ENCODE measurements around the gene VPS26C.

The VPS26C gene

GRCh38 chr21:37264808-37265207 is 2.3 kb downstream of the VPS26C start:
- no peak for DNase-seq (ENCODE audit: low read depth in 2 of 2)

GRCh38 chr21:37263827-37264600 is 3.1 kb downstream of the VPS26C start:
- no peak for DNase-seq (ENCODE audit: low read depth in 2 of 2)

GRCh38 chr21:37259426-37259825 is 7.7 kb downstream of the VPS26C start:
- no peak for DNase-seq (ENCODE audit: low read depth in 2 of 2)

GRCh38 chr21:37257967-37258877 is 8.9 kb downstream of the VPS26C start:
- DNase-seq (ENCODE audit: low read depth in 2 of 2): peak; percentile 47 to 51

GRCh38 chr21:37257511-37257966 is 9.6 kb downstream of the VPS26C start:
- no peak for DNase-seq (ENCODE audit: low read depth in 2 of 2)

GRCh38 chr21:37253991-37254390 is 13.1 kb downstream of the VPS26C start:
- no peak for DNase-seq (ENCODE audit: low read depth in 2 of 2)

- DNase-seq (ENCODE audit: low read depth in 2 of 2): no peak
These were observed 15.9 kb downstream of the VPS26C start for GRCh38 chr21:37251294-37251634.

- no peak for DNase-seq (ENCODE audit: low read depth in 2 of 2)
These were observed 17.8 kb downstream of the VPS26C start for GRCh38 chr21:37249112-37249904.

- DNase-seq (ENCODE audit: low read depth in 2 of 2): no peak
These were observed 18.8 kb downstream of the VPS26C start for GRCh38 chr21:37248298-37248697.

- no peak for DNase-seq (ENCODE audit: low read depth in 2 of 2)
These were observed 22.0 kb downstream of the VPS26C start for GRCh38 chr21:37245151-37245550.

GRCh38 chr21:37244501-37245095 is 22.5 kb downstream of the VPS26C start:
- no peak for DNase-seq (ENCODE audit: low read depth in 2 of 2)

- DNase-seq (ENCODE audit: low read depth in 2 of 2): no peak
These were observed 23.2 kb downstream of the VPS26C start for GRCh38 chr21:37243961-37244360.

- no peak for DNase-seq (ENCODE audit: low read depth in 2 of 2)
These were observed 25.7 kb downstream of the VPS26C start for GRCh38 chr21:37241426-37241825.

GRCh38 chr21:37240978-37241377 is 26.2 kb downstream of the VPS26C start:
- no peak for DNase-seq (ENCODE audit: low read depth in 2 of 2)

GRCh38 chr21:37237764-37238163 is 29.4 kb downstream of the VPS26C start:
- no peak for DNase-seq (ENCODE audit: low read depth in 2 of 2)

- no peak for DNase-seq (ENCODE audit: low read depth in 2 of 2)
These were observed 29.8 kb downstream of the VPS26C start for GRCh38 chr21:37237346-37237745.

GRCh38 chr21:37233551-37234146 is 33.5 kb downstream of the VPS26C start:
- DNase-seq (ENCODE audit: low read depth in 2 of 2): no peak

GRCh38 chr21:37232274-37233018 is 34.7 kb downstream of the VPS26C start:
- no peak for DNase-seq (ENCODE audit: low read depth in 2 of 2)

GRCh38 chr21:37231671-37232070 is 35.5 kb downstream of the VPS26C start:
- DNase-seq (ENCODE audit: low read depth in 2 of 2): no peak

GRCh38 chr21:37231249-37231645 is 35.9 kb downstream of the VPS26C start:
- DNase-seq (ENCODE audit: low read depth in 2 of 2): no peak
